Measurements from ENCODE around the gene XKR7. TPM values are rescaled to one million over a fixed set of nuclear protein-coding genes. Genes with fewer than 3 reads are reported as not detected.

Gene XKR7
- total and polyA plus RNA-seq, 10 donors: 0.02 to 0.21 (median 0.08) TPM; not detected in 2

DNA sequence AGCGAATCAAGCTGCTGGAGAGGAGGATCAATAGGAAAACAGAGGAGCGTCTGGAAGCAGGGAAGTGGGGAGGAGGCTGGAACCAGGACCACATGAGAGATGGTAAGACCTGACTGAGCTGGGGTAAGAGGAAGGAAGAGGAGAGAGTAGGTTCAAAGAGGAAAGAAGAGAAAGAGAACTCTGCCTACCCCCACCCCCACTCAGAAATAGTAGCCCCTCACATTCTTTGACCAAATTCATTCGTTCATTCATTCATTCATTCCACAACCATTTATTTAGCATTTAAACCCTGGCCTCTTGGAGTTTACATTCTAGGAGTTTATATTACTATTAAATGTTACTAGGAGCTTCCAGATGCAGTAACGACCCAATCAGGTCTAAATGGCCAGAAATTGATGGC, 68.3 kb downstream of the XKR7 start:
- intact Hi-C loops (cut with DNase I; ENCODE audit: low total_unique reads): no loop called here
- no peak for DNase-seq
- 43 to 70% (median 54%) methylated on average over 4 of the region's 4 CpGs for WGBS, 5 donors
- peak overlapping the region in 1 of 8 donors; percentile 34 for H3K4me3 ChIP-seq
- TF ChIP-seq POLR2AphosphoS5 (IDR thresholded peaks at IDR 0.05) (no peak), POLR2A (IDR thresholded peaks at IDR 0.05) (no peak)
- TF ChIP-seq, protein P1, sequence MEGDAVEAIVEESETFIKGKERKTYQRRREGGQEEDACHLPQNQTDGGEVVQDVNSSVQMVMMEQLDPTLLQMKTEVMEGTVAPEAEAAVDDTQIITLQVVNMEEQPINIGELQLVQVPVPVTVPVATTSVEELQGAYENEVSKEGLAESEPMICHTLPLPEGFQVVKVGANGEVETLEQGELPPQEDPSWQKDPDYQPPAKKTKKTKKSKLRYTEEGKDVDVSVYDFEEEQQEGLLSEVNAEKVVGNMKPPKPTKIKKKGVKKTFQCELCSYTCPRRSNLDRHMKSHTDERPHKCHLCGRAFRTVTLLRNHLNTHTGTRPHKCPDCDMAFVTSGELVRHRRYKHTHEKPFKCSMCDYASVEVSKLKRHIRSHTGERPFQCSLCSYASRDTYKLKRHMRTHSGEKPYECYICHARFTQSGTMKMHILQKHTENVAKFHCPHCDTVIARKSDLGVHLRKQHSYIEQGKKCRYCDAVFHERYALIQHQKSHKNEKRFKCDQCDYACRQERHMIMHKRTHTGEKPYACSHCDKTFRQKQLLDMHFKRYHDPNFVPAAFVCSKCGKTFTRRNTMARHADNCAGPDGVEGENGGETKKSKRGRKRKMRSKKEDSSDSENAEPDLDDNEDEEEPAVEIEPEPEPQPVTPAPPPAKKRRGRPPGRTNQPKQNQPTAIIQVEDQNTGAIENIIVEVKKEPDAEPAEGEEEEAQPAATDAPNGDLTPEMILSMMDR (IDR thresholded peaks at IDR 0.05 in 8 of 11, conservative IDR thresholded peaks at IDR 0.05 in 3 of 11): no peak
- peaks cover 21 to 100% (median 76%) of the 10 kb centered on the region in 6 donors for H3K4me1 ChIP-seq
- H3K27me3 ChIP-seq (replicated peaks in 1 of 7): peaks cover 0 to 26% (median 0%) of the 10 kb centered on the region in 7 donors
- H3K36me3 ChIP-seq: peaks cover 0 to 8% (median under 1%) of the 10 kb centered on the region in 6 donors
- no peaks in the 10 kb centered on the region for H3K9me3 ChIP-seq
- peak overlapping the region in 7 of 8 donors; percentile 63 to 91 (median 81) for H3K27ac ChIP-seq

DNA sequence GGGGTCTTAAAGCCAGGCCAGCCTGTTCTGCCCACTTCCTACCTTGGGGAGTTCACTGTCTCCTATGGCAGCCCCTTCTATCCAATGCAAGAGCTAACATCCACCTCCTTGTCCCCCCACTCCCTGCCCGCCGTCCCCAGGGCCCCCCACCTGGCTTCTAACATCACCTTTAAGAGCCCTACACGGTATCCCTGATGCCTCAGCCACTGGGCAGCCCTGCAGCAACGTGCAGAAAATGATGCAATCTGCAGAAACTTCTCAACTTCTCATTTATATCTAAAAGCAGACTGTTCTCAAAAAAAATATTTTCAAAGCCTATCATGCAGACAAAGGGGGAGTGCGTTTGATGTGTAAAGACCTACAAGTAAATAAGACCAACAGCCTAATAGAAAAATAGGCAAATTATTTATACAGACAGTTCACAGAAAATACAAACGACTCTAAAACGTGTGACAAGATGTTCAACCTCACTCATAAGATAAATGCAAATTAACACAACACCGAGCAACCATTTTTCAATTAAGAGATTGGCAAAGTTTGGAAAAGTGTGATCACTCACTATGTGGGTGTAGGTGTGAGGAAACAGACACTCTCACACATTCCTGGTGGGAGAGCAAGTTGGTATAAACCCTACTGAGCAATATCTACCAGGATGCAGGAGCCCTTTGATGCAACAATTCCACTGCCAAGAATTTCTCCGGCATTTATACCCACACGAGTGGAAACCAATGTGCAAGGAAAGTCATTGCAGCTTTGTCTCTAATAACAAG, 69.0 kb downstream of the XKR7 start:
- TF ChIP-seq POLR2A (IDR thresholded peaks at IDR 0.05): no peak
- TF ChIP-seq, protein P1 (IDR thresholded peaks at IDR 0.05 in 8 of 11, conservative IDR thresholded peaks at IDR 0.05 in 3 of 11): no peak
- TF ChIP-seq POLR2AphosphoS5 (IDR thresholded peaks at IDR 0.05): no peak
- Histone ChIP-seq H3K9me3 (no peaks in the 10 kb centered on the region), H3K27me3 (replicated peaks in 1 of 7) (peaks cover 0 to 21% (median 0%) of the 10 kb centered on the region in 7 donors), H3K27ac (peak overlapping the region in 6 of 8 donors; percentile 70 to 91 (median 83)), H3K4me3 (peak overlapping the region in 1 of 8 donors; percentile 8), H3K36me3 (peaks cover 0 to 5% (median 0%) of the 10 kb centered on the region in 6 donors), H3K4me1 (peaks cover 20 to 100% (median 75%) of the 10 kb centered on the region in 6 donors)
- WGBS, 5 donors: 45 to 71% (median 57%) methylated on average over 10 of the region's 10 CpGs
- intact Hi-C loops (cut with DNase I; ENCODE audit: low total_unique reads): no loop called here
- no peak for DNase-seq

DNA sequence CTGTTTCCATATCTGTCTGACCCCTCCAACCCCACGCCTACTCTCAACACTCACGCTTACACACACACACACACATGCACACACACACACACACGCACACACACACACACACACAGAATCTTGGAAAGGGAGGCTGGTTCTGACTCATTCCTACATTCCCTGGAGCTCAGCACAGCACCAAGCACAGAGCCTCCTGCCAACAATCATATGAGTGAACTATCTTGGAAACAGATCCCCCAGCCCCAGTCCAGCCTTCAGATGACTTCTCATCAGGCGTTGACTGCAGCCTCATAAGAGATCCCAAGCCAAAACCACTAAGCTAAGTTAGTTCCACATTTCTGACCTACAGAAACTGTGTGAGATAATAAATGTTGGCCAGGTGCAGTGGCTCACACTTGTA, 70.0 kb downstream of the XKR7 start:
- WGBS, 5 donors: 42 to 86% (median 71%) methylated on average over 4 of the region's 4 CpGs
- no peak for DNase-seq
- TF ChIP-seq, protein P1 (IDR thresholded peaks at IDR 0.05 in 8 of 11, conservative IDR thresholded peaks at IDR 0.05 in 3 of 11): no peak
- TF ChIP-seq POLR2A (IDR thresholded peaks at IDR 0.05) (no peak), POLR2AphosphoS5 (IDR thresholded peaks at IDR 0.05) (no peak)
- intact Hi-C loops (cut with DNase I; ENCODE audit: low total_unique reads): no loop called here
- Histone ChIP-seq H3K27me3 (replicated peaks in 1 of 7) (peaks cover 0 to 21% (median 0%) of the 10 kb centered on the region in 7 donors), H3K4me1 (peaks cover 16 to 100% (median 68%) of the 10 kb centered on the region in 6 donors), H3K4me3 (no peak overlapping the region), H3K9me3 (no peaks in the 10 kb centered on the region), H3K36me3 (no peaks in the 10 kb centered on the region), H3K27ac (peak overlapping the region in 5 of 8 donors; percentile 22 to 91 (median 85))

Data from spleen (tissue), 11 donors.